ENCODE data around the gene C16orf54. TPM values are rescaled to one million over a fixed set of nuclear protein-coding genes. Genes with fewer than 3 reads are reported as not detected.

The C16orf54 gene
- total and polyA plus RNA-seq, 10 of the 15 experiments (the other 5 are each of a cell fraction or from before 2014, with no cell fraction given), result 2.1 to 13.3 (median 5.4) TPM

DNA sequence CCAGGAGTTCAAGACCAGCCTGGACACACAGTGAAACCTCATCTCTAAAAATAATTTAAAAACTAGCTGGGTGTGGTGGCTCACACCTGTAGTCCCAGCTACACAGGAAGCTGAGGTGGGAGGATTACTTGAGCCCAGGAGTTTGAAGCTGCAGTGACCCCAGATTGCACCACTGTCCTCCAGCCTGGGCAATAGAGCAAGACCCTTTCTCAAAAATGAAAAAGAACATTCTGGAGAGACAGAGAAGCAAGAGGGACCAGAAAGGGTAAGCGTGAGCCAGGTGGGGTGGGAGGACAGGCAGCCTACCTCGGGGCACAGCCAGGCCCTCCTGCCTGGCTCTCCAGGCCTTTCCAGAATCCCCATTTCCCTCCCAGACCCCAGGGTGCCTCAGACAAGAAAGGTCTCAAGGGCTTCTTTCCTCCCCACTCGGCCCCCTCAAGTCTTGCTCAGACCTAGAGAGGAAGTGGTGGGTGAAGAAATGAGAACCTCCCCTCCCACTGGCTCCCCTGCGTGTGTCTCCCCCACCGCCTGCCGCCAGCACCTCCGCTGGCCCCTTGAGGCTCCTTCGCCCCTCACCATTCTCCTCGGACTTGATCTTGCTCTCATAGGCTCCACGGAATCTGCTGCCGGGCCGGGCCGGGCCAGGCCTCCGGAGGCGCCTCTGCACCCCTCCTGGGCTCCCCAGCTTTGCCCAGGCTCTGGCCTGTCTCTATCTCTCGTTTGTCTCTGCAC is 503 bp downstream of the C16orf54 start (continued):
- TF ChIP-seq, protein P1, sequence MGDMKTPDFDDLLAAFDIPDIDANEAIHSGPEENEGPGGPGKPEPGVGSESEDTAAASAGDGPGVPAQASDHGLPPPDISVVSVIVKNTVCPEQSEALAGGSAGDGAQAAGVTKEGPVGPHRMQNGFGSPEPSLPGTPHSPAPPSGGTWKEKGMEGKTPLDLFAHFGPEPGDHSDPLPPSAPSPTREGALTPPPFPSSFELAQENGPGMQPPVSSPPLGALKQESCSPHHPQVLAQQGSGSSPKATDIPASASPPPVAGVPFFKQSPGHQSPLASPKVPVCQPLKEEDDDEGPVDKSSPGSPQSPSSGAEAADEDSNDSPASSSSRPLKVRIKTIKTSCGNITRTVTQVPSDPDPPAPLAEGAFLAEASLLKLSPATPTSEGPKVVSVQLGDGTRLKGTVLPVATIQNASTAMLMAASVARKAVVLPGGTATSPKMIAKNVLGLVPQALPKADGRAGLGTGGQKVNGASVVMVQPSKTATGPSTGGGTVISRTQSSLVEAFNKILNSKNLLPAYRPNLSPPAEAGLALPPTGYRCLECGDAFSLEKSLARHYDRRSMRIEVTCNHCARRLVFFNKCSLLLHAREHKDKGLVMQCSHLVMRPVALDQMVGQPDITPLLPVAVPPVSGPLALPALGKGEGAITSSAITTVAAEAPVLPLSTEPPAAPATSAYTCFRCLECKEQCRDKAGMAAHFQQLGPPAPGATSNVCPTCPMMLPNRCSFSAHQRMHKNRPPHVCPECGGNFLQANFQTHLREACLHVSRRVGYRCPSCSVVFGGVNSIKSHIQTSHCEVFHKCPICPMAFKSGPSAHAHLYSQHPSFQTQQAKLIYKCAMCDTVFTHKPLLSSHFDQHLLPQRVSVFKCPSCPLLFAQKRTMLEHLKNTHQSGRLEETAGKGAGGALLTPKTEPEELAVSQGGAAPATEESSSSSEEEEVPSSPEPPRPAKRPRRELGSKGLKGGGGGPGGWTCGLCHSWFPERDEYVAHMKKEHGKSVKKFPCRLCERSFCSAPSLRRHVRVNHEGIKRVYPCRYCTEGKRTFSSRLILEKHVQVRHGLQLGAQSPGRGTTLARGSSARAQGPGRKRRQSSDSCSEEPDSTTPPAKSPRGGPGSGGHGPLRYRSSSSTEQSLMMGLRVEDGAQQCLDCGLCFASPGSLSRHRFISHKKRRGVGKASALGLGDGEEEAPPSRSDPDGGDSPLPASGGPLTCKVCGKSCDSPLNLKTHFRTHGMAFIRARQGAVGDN (IDR thresholded peaks at IDR 0.05), result peak; percentile 51
- TF ChIP-seq WRNIP1 (IDR thresholded peaks at IDR 0.05; ENCODE audit: borderline replicate concordance, low read depth, low read length) (no peak), RFX5 (IDR thresholded peaks at IDR 0.05; ENCODE audit: low read depth, low read length) (no peak), ETV6 (conservative IDR thresholded peaks at IDR 0.05 in 1 of 2, IDR thresholded peaks at IDR 0.05 in 1 of 2; ENCODE audit: borderline replicate concordance in 1 of 2, low read depth in 1 of 2) (peak in 1 of 2 experiments; percentile 45; a peak in 1 of 4 replicates), SIX5 (IDR thresholded peaks at IDR 0.05; ENCODE audit: low read depth, low read length, severe bottlenecking) (no peak), FOXM1 (IDR thresholded peaks at IDR 0.05; ENCODE audit: low read depth, low read length) (no peak), NRF1 (conservative IDR thresholded peaks at IDR 0.05; ENCODE audit: low read depth, low read length) (no peak), MEF2B (IDR thresholded peaks at IDR 0.05; ENCODE audit: partially characterized antibody, poor library complexity, severe bottlenecking) (no peak), MXI1 (IDR thresholded peaks at IDR 0.05; ENCODE audit: low read depth, low read length) (no peak), ATF7 (IDR thresholded peaks at IDR 0.05; ENCODE audit: low read depth) (no peak), SP1 (IDR thresholded peaks at IDR 0.05; ENCODE audit: low read depth, low read length) (peak; percentile 23), BHLHE40 (IDR thresholded peaks at IDR 0.05; ENCODE audit: borderline replicate concordance in 1 of 2, low read depth in 2 of 2, low read length in 1 of 2) (no peak), EGR1 (IDR thresholded peaks at IDR 0.05; ENCODE audit: borderline replicate concordance in 1 of 2, low read depth in 2 of 2, low read length in 2 of 2) (peak in 1 of 2 experiments; percentile 74; a peak in 2 of 3 replicates), MYB (IDR thresholded peaks at IDR 0.05; ENCODE audit: borderline replicate concordance, low read depth, low read length) (no peak), ASH2L (IDR thresholded peaks at IDR 0.05; ENCODE audit: borderline replicate concordance, low read depth) (no peak), RELA (IDR thresholded peaks at IDR 0.05; ENCODE audit: borderline replicate concordance, partially characterized antibody) (no peak)
- TF ChIP-seq, protein P2, sequence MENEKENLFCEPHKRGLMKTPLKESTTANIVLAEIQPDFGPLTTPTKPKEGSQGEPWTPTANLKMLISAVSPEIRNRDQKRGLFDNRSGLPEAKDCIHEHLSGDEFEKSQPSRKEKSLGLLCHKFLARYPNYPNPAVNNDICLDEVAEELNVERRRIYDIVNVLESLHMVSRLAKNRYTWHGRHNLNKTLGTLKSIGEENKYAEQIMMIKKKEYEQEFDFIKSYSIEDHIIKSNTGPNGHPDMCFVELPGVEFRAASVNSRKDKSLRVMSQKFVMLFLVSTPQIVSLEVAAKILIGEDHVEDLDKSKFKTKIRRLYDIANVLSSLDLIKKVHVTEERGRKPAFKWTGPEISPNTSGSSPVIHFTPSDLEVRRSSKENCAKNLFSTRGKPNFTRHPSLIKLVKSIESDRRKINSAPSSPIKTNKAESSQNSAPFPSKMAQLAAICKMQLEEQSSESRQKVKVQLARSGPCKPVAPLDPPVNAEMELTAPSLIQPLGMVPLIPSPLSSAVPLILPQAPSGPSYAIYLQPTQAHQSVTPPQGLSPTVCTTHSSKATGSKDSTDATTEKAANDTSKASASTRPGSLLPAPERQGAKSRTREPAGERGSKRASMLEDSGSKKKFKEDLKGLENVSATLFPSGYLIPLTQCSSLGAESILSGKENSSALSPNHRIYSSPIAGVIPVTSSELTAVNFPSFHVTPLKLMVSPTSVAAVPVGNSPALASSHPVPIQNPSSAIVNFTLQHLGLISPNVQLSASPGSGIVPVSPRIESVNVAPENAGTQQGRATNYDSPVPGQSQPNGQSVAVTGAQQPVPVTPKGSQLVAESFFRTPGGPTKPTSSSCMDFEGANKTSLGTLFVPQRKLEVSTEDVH (IDR thresholded peaks at IDR 0.05; ENCODE audit: low read depth, partially characterized antibody), result no peak
- TF ChIP-seq, protein P3, sequence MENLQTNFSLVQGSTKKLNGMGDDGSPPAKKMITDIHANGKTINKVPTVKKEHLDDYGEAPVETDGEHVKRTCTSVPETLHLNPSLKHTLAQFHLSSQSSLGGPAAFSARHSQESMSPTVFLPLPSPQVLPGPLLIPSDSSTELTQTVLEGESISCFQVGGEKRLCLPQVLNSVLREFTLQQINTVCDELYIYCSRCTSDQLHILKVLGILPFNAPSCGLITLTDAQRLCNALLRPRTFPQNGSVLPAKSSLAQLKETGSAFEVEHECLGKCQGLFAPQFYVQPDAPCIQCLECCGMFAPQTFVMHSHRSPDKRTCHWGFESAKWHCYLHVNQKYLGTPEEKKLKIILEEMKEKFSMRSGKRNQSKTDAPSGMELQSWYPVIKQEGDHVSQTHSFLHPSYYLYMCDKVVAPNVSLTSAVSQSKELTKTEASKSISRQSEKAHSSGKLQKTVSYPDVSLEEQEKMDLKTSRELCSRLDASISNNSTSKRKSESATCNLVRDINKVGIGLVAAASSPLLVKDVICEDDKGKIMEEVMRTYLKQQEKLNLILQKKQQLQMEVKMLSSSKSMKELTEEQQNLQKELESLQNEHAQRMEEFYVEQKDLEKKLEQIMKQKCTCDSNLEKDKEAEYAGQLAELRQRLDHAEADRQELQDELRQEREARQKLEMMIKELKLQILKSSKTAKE (IDR thresholded peaks at IDR 0.05; ENCODE audit: low read depth, poor library complexity, severe bottlenecking), result no peak

Data from GM12878 (cell line).